Middle frontal gyrus (tissue), 1 donor: Measurements from ENCODE around the gene OR8B2.
A peak's percentile ranks its signal among the peaks of the same experiment; 100 is the strongest.
"Not testable (repeated sequence)": the region's sequence is repeated elsewhere in the genome, so short reads cannot be mapped to it uniquely, and the experiment has no call there.

Experiments used
- DNase-seq: peaks from one replicate; pipeline ENCODE4 v3.0.0-alpha.2; 2015; ENCODE audit warnings: low spot score; ENCODE audit errors: extremely low spot score

Gene OR8B2, protein sequence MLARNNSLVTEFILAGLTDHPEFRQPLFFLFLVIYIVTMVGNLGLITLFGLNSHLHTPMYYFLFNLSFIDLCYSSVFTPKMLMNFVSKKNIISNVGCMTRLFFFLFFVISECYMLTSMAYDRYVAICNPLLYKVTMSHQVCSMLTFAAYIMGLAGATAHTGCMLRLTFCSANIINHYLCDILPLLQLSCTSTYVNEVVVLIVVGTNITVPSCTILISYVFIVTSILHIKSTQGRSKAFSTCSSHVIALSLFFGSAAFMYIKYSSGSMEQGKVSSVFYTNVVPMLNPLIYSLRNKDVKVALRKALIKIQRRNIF

DNA sequence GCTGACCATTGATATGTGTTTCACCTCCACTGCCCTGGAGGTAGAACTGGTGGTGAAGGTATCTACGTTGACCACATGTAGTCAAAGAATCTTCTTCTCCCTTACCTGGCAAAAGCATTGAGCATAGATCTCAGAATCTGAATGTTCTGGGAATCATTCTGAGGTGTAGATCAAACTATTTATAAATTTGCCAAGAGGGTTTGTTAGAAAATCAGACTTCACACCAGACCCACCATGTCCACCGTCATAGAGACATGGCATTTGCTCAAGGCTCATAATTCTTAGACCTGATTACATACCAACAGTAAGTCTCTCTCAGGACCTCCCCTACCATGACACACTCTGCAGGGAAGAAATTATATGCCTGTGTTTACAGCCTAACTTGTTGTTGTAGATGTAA lies at the start of gene OR8B2:
OR8B2 (minus strand) TSS at position 101 of the 400 bp plus-strand sequence. CDS start 1,156 bp downstream, outside the sequence.
- DNase-seq = no peak

DNA sequence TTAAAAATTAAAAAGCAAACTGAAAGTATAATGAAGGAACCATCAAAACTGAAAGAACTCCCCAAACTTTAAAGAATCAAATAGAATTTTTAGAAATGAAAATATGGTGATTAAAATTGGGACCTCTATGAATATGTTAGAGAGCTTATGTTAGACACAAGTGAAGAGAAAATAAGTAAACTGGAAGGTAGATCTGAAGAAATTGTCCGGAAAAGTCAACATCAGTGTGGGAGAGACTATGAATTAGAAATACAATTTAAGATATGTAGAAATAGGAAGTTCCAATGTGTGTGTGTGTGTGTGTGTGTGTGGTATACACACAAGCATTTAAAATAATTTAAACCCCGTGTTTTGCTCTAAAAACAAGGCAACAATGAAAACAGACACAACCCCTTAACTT lies 45.3 kb upstream of the OR8B2 start:
- DNase-seq = no peak

- no peak for DNase-seq
Observed at GRCh38 chr11:124424384-124424921, 40.2 kb upstream of the OR8B2 start, which contains the start of gene OR8B4. Gene OR8B4 (minus strand): TSS chr11:124424871. CDS start chr11:124424871, 0 bp downstream.

DNA sequence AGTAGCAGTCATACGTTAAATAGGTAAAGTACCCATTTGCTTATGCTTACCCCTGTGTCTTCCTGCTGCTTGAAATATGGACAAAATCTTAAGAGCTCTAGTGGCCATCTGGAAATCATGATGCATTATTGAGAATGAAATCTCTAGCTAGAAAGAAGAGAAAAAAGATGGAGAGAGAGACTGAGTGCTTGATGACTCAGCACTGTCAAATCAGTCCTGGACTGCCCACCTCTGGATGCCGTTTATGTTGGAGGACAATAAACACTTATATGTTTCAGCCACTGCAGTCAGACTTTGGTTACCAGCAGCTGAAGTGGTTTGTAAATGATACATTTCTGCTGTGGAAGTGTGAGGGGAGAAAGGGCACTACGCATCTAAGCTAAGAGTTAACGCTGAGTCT lies 36.7 kb upstream of the OR8B2 start:
- no peak for DNase-seq

- DNase-seq = no peak
Observed at GRCh38 chr11:124415356-124415923, 31.1 kb upstream of the OR8B2 start.

DNA sequence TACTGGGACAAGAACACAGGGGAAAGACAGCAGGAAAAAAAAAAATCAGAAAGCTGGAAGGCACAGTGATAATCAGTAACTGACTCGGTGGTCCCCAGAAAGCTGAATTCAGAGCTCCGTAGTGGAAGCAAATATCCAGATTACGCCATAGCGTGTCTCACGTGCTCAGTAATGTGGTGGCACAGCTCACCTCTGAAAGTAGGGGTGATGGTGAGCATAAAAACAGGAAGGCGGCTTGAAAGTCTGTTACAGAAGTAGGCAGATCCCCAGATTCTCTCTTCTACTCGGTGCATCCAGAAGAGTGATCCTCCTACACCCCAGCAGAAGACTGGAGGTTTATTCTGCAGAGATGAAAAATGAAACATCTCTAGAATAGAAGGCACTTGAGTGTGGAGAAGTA lies 25.6 kb upstream of the OR8B2 start:
- no peak for DNase-seq

GRCh38 chr11:124405581-124405980 lies 21.3 kb upstream of the OR8B2 start:
- no peak for DNase-seq

GRCh38 chr11:124403186-124403585 lies 18.9 kb upstream of the OR8B2 start:
- not testable (repeated sequence) for DNase-seq

DNA sequence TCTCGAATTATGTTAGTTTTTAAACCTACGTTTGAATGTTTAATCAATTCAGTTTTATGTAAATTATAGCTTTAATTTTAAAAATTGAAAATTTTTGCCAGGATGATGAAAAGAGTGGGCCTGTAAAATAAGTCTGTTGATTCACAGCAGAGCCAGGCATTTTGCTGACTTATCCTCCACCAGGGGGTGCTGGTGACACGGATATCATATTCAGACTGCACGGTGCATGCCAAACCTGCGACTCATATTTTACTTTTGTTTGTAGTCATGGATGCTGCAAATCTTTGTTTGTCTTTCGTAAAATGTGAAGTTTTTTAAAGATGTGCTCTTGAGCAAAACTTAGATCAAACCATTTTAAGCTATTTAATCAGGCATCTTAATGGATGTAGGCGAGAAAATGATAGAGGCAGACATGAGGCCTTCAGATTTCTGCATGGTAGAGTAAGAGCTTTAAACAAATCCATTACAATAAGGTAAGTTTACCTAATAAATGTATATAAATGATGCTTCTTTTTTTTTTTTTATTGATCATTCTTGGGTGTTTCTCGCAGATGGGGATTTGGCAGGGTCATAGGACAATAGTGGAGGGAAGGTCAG lies 18.1 kb upstream of the OR8B2 start:
- peak; percentile 14 for DNase-seq

- DNase-seq = no peak
Observed at GRCh38 chr11:124398924-124399323, 14.6 kb upstream of the OR8B2 start, which contains the start of gene OR8B3. Gene OR8B3 (minus strand): TSS chr11:124399024. CDS start chr11:124397351, 1,673 bp downstream.

- DNase-seq = not testable (repeated sequence)
Observed at GRCh38 chr11:124396847-124397246, 12.5 kb upstream of the OR8B2 start.

DNA sequence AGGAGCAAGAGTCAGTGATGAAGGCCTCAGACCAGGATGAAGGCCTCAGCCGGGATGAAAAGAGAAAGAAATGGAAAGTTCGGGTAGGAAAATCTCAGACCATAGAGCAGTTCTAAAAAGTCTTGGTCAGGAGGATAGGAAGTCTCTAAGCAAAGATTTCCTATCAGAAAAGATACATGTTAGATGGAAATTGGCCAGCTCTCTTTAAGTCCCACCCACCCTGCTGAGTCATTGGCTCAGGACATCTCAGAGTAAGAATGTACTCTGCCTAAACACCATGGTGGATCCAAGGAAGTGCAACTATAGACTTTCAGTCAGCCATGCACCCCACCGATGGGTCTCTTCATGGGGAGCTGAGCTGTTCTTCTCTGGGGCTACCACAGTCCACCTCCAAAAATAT lies 10.1 kb upstream of the OR8B2 start:
- DNase-seq = no peak

- not testable (repeated sequence) for DNase-seq
Observed at GRCh38 chr11:124382857-124383256, 1.4 kb downstream of the OR8B2 start.

DNA sequence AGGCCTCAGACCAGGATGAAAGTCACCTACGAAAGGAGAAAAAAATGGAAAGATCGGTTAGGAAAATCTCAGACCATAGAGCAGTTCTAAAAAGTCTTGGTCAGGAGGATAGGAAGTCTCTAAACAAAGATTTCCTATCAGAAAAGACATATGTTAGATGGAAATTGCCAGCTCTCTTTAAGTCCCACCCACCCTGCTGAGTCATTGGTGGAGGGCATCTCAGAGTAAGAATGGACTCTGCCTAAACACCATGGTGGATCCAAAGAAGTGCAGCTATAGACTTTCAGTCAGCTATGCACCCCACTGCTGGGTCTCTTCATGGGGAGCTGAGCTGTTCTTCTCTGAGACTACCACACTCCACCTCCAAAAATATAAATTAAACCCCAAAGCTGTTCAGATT lies 3.7 kb downstream of the OR8B2 start:
- no peak for DNase-seq

DNA sequence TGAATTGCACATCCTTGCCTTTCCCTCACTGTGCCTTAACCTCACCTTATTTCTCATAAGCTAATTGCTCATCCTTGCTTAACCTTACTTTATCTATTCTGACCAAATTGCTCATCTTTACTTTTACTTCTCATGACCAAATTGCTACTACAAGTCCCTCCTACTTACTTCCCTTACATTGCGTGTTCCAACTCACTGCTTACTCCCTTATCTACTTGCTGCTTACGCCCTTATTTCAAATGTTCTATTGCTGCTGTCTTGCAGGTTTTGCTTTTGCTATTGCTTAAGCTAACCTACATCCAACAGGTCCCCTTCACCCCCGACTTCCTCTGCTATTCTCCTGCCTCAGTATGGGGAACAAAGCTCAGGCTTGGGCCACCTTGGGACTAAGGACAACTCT lies 8.0 kb downstream of the OR8B2 start:
- DNase-seq = no peak

- no peak for DNase-seq
Observed at GRCh38 chr11:124359566-124359965, 24.7 kb downstream of the OR8B2 start.

GRCh38 chr11:124346311-124346955 lies 37.9 kb downstream of the OR8B2 start:
- no peak for DNase-seq

DNA sequence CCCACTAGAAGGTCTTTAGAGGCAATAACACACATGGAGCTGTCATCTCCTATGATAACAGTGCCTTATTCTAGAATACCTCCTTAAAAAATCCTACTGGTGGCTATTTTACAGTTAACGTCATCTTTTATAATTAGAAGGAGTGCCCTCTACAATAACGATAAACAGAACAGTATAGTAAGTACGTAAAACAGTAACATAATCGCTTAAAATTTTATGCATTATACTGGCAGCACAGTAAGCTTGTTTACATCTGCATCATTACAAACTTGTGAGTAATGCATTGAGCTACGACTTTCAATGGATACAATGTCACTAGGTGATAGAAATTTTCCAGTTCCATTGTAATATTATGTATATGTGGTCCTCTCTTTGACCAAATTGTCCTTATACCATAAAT lies 40.0 kb downstream of the OR8B2 start:
- no peak for DNase-seq

- no peak for DNase-seq
Observed at GRCh38 chr11:124340142-124340447, 44.2 kb downstream of the OR8B2 start.

GRCh38 chr11:124339396-124340141 lies 44.7 kb downstream of the OR8B2 start:
- DNase-seq = no peak
